MCF 10A (cell line): ENCODE measurements around the gene CES3. TPM values are rescaled to one million over a fixed set of nuclear protein-coding genes. Genes with fewer than 3 reads are reported as not detected.

Experiments
- BruUV-seq: library from RNA; stranded (reverse); fragments of 400-500 nt; replicated peaks from 2 replicates; lab custom pipeline; 2021; lab: Mats Ljungman, UMichigan
- CTCF ChIA-PET: fragments of 300-600 bp; sonication (Branson Sonifier 250); formaldehyde crosslinking; extraction: SDS; loops from one replicate; lab custom pipeline; 2021; ENCODE audit warnings: antibody characterized with exemption, inconsistent platforms; lab: Yijun Ruan, JAX
- POLR2A ChIA-PET: fragments of 300-600, 350-650 bp; sonication (Branson Sonifier 250); formaldehyde crosslinking; extraction: SDS; loops from one replicate; lab custom pipeline; 2020; ENCODE audit warnings: antibody characterized with exemption, inconsistent platforms; lab: Yijun Ruan, JAX
- DNase-seq: peaks from one replicate; pipeline ENCODE4 v3.0.0-alpha.2; 2018; ENCODE audit not compliant: unreplicated experiment
- H3K27ac Mint-ChIP-seq: one replicate; pipeline ENCODE4 v1.8.0; 2022; ENCODE audit warnings: mild to moderate bottlenecking, low read depth, mixed read lengths; ENCODE audit not compliant: unreplicated experiment
- H3K27me3 Mint-ChIP-seq: one replicate; pipeline ENCODE4 v1.8.0; 2022; ENCODE audit warnings: mixed read lengths; ENCODE audit not compliant: insufficient read depth, unreplicated experiment
- H3K36me3 Mint-ChIP-seq: one replicate; pipeline ENCODE4 v1.8.0; 2022; ENCODE audit warnings: mild to moderate bottlenecking, moderate library complexity, mixed read lengths; ENCODE audit not compliant: insufficient read depth, unreplicated experiment
- H3K4me1 Mint-ChIP-seq: one replicate; pipeline ENCODE4 v1.8.0; 2022; ENCODE audit warnings: mixed read lengths; ENCODE audit not compliant: insufficient read depth, unreplicated experiment
- H3K4me3 Mint-ChIP-seq: one replicate; pipeline ENCODE4 v1.8.0; 2022; ENCODE audit warnings: mild to moderate bottlenecking, moderate library complexity, mixed read lengths; ENCODE audit not compliant: unreplicated experiment
- H3K9me3 Mint-ChIP-seq: one replicate; pipeline ENCODE4 v1.8.0; 2022; ENCODE audit warnings: mixed read lengths; ENCODE audit not compliant: unreplicated experiment
- intact Hi-C: fragments of 100-400 bp; cut with micrococcal nuclease; formaldehyde crosslinking; loops from 2 replicates; pipeline ENCODE4 v1.14.1; 2022
- total RNA-seq: library from RNA; stranded (reverse); gene quantifications from 2 replicates; pipeline ENCODE4 v1.2.3, GENCODE V29; 2022
- TF ChIP-seq, protein P1 (sequence below): fragments of 200-600 bp; IDR thresholded peaks from one replicate; pipeline ENCODE4 v1.8.0; 2022; ENCODE audit warnings: antibody characterized with exemption, mild to moderate bottlenecking; ENCODE audit not compliant: unreplicated experiment

Gene CES3
- total RNA-seq, 1 experiment from 2014 or later = 0.65 TPM

DNA sequence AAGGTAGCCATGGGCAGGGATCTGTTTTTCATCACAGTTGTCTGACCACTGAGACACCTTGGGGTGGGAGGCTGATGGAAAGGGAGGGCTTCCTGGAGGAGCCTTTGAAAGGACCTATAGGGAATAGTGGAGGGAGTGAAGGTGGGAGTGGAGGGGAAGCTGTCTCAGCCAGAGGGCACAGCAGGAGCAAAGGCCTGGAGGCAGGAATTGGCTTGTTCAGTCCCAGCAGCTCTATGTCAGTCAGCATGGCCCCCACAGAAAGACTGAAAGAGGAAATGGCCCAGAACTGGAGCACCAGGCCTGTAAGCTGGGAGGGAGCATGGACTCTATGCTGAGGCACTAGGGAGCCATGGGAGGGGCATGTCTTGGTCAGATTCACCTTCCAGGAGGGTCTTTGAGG, 55.1 kb downstream of the CES3 start:
- no peak overlapping the region for H3K4me3 Mint-ChIP-seq
- no peaks in the 10 kb centered on the region for H3K4me1 Mint-ChIP-seq
- no peak for DNase-seq
- H3K9me3 Mint-ChIP-seq = no peaks in the 10 kb centered on the region
- no TSS peak for BruUV-seq
- H3K36me3 Mint-ChIP-seq = no peaks in the 10 kb centered on the region
- H3K27ac Mint-ChIP-seq = no peak overlapping the region
- TF ChIP-seq, protein P1, sequence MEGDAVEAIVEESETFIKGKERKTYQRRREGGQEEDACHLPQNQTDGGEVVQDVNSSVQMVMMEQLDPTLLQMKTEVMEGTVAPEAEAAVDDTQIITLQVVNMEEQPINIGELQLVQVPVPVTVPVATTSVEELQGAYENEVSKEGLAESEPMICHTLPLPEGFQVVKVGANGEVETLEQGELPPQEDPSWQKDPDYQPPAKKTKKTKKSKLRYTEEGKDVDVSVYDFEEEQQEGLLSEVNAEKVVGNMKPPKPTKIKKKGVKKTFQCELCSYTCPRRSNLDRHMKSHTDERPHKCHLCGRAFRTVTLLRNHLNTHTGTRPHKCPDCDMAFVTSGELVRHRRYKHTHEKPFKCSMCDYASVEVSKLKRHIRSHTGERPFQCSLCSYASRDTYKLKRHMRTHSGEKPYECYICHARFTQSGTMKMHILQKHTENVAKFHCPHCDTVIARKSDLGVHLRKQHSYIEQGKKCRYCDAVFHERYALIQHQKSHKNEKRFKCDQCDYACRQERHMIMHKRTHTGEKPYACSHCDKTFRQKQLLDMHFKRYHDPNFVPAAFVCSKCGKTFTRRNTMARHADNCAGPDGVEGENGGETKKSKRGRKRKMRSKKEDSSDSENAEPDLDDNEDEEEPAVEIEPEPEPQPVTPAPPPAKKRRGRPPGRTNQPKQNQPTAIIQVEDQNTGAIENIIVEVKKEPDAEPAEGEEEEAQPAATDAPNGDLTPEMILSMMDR = no peak
- ChIA-PET CTCF (interaction anchor here (0.6 to 2.1 kb wide), 4 partner anchors 38 to 413 kb away, joined by 3 to 9 read pairs (median 4); no protein-coding TSS in a partner anchor), POLR2A (interaction anchor here (0.6 to 1.5 kb wide), 2 partner anchors 9 to 15 kb away, joined by 3 to 4 read pairs; no protein-coding TSS in a partner anchor)
- no peaks in the 10 kb centered on the region for H3K27me3 Mint-ChIP-seq
- intact Hi-C loops = loop anchor here (10.0 kb wide), 1 partner anchor 61 kb away; no protein-coding TSS in a partner anchor

DNA sequence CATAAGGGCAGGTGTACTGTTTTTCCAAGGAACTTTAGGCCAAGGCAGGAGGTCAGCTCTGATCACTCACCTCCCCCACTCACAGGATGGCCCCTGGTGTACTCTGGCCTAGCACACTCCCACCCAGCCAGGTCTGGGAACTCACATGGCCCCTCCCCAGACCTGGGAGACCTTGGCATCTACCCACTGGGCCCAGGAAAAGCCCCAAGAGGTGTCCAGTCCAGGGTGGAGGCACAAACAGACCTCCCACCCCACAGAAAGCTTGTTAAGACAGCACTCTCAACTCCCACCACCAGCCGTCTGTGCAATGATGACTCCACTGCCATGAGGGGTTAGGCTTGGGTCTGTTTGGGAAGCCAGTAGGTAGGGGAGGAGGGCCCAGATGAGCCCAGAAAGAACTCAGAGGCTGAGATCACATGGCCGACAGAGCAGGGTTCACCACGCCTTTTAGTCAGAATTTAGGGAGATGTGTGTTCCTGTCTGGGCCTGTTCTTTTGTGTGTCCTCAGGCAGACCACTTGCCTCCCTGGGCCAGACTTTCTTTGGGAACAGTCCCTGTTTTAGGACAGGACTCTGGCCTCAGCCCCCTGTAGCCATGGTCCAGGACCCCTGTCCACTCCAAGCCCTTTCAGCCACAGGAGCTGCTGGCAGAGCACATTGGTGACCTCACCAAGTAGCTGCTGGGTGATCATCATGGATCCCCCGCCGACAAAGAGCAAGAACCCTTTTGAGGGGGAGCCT, 55.8 kb downstream of the CES3 start:
- H3K9me3 Mint-ChIP-seq = no peaks in the 10 kb centered on the region
- no peaks in the 10 kb centered on the region for H3K36me3 Mint-ChIP-seq
- H3K27me3 Mint-ChIP-seq = no peaks in the 10 kb centered on the region
- H3K4me3 Mint-ChIP-seq = no peak overlapping the region
- CTCF ChIA-PET = interaction anchor here (1.1 to 2.7 kb wide), 11 partner anchors 9 to 268 kb away, joined by 3 to 34 read pairs (median 6); partner anchors contain the start of gene CBFB
- H3K27ac Mint-ChIP-seq = no peak overlapping the region
- no peaks in the 10 kb centered on the region for H3K4me1 Mint-ChIP-seq
- TF ChIP-seq, protein P1 = no peak
- no TSS peak for BruUV-seq
- no peak for DNase-seq
- intact Hi-C loops = loop anchor here (10.0 kb wide), 1 partner anchor 62 kb away; no protein-coding TSS in a partner anchor
- POLR2A ChIA-PET = interaction anchor here (0.8 to 1.5 kb wide), 2 partner anchors 10 to 12 kb away, joined by 3 read pairs; partner anchors contain the start of gene CBFB

- Mint-ChIP-seq H3K4me1 (no peaks in the 10 kb centered on the region), H3K36me3 (no peaks in the 10 kb centered on the region), H3K27ac (no peak overlapping the region), H3K4me3 (no peak overlapping the region), H3K27me3 (no peaks in the 10 kb centered on the region), H3K9me3 (no peaks in the 10 kb centered on the region)
- ChIA-PET CTCF (interaction anchor here (1.0 to 2.7 kb wide), 17 partner anchors 10 to 267 kb away, joined by 3 to 34 read pairs (median 4); partner anchors contain the start of genes CBFB and ELMO3), POLR2A (interaction anchor here (0.6 to 1.7 kb wide), 5 partner anchors 10 to 151 kb away, joined by 3 to 7 read pairs (median 4); partner anchors contain the start of gene CBFB)
- no peak for DNase-seq
- intact Hi-C loops = loop anchor here (10.0 kb wide), 1 partner anchor 63 kb away; no protein-coding TSS in a partner anchor
- TF ChIP-seq, protein P1 = no peak
- BruUV-seq = no TSS peak
Measured at GRCh38 chr16:67017421-67017750, 56.3 kb downstream of the CES3 start.
